NCI-H748 (cell line): ENCODE results near the gene LTBP1.

Source experiments
- DNase-seq: peaks from one replicate; lab custom pipeline; 2025; ENCODE audit not compliant: unreplicated experiment; lab: John Stamatoyannopoulos, UW

The LTBP1 gene

GRCh38 chr2:32931519-32931918 is 15.2 kb upstream of the LTBP1 start:
- DNase-seq, result no peak

GRCh38 chr2:32931945-32932709 is 14.6 kb upstream of the LTBP1 start:
- no peak for DNase-seq

GRCh38 chr2:32932825-32933755 is 13.7 kb upstream of the LTBP1 start:
- DNase-seq, result no peak

GRCh38 chr2:32933756-32934095 is 13.0 kb upstream of the LTBP1 start:
- DNase-seq, result no peak

GRCh38 chr2:32937602-32938448 is 8.9 kb upstream of the LTBP1 start:
- no peak for DNase-seq

GRCh38 chr2:32938934-32939333 is 7.8 kb upstream of the LTBP1 start:
- DNase-seq, result no peak

- DNase-seq, result no peak
Observed at GRCh38 chr2:32940316-32940997, 6.3 kb upstream of the LTBP1 start.

- DNase-seq, result no peak
Observed at GRCh38 chr2:32941944-32942690, 4.6 kb upstream of the LTBP1 start.

- no peak for DNase-seq
Observed at GRCh38 chr2:32942793-32943485, 3.8 kb upstream of the LTBP1 start.

GRCh38 chr2:32945286-32945685 is 1.5 kb upstream of the LTBP1 start:
- no peak for DNase-seq

- DNase-seq, result no peak
Observed at GRCh38 chr2:32947076-32947483, 327 bp downstream of the LTBP1 start.

GRCh38 chr2:32947484-32948143 is 861 bp downstream of the LTBP1 start:
- peak; percentile 41 for DNase-seq

GRCh38 chr2:32948266-32948665 is 1.5 kb downstream of the LTBP1 start:
- no peak for DNase-seq

- DNase-seq, result no peak
Observed at GRCh38 chr2:32949260-32949659, 2.5 kb downstream of the LTBP1 start.

- no peak for DNase-seq
Observed at GRCh38 chr2:32951672-32952071, 4.9 kb downstream of the LTBP1 start.

- DNase-seq, result no peak
Observed at GRCh38 chr2:32952761-32953476, 6.2 kb downstream of the LTBP1 start.

- DNase-seq, result no peak
Observed at GRCh38 chr2:32954206-32954605, 7.5 kb downstream of the LTBP1 start.

GRCh38 chr2:32958821-32959220 is 12.1 kb downstream of the LTBP1 start:
- DNase-seq, result no peak
